ENCODE measurements around the gene MMEL1. TPM values are rescaled to one million over a fixed set of nuclear protein-coding genes. Genes with fewer than 3 reads are reported as not detected.
"Not testable (repeated sequence)": the region's sequence is repeated elsewhere in the genome, so short reads cannot be mapped to it uniquely, and the experiment has no call there.

The MMEL1 gene
- total RNA-seq, 6 experiments from 2014 or later: not detected

DNA sequence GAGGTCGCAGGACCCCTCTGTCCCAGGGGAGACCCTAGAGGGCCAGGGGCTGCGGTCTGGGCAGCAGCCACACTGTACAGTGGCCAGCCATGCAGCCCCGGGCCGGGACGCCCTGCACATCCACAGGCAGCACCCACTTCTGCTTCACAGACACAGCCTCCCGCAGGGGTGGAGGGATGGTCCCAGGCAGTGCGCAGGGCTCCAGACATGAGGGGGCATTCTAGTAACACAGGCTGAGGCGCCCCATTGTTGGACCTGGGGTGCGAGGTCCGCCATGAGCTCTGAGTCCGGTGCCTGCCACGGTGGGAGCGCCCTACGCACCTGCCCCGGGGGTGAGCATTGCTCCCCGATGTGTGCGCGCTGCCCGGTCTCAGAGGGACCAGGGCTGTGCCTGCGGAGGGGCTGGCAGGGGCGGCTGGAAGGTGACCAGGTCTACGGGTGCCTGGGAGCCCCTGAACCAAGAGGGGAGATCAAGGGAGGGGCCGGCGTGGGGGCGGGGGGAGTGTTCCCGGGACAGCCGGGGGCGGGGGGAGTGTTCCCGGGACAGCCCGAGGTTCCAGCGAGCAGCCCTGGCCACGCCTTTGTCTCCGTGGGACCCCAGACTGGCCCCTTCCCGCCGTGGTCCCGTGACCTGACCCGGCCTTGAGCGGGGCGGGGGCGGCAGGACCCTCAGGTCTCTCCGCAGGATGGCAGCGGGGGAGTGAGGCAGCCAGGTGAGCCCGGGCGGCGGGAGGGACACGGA is 4.5 kb downstream of the MMEL1 start:
- TF ChIP-seq, protein P1, sequence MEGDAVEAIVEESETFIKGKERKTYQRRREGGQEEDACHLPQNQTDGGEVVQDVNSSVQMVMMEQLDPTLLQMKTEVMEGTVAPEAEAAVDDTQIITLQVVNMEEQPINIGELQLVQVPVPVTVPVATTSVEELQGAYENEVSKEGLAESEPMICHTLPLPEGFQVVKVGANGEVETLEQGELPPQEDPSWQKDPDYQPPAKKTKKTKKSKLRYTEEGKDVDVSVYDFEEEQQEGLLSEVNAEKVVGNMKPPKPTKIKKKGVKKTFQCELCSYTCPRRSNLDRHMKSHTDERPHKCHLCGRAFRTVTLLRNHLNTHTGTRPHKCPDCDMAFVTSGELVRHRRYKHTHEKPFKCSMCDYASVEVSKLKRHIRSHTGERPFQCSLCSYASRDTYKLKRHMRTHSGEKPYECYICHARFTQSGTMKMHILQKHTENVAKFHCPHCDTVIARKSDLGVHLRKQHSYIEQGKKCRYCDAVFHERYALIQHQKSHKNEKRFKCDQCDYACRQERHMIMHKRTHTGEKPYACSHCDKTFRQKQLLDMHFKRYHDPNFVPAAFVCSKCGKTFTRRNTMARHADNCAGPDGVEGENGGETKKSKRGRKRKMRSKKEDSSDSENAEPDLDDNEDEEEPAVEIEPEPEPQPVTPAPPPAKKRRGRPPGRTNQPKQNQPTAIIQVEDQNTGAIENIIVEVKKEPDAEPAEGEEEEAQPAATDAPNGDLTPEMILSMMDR (IDR thresholded peaks at IDR 0.05): no peak
- DNase-seq: no peak
- Mint-ChIP-seq H3K4me1 (ENCODE audit: low read depth) (no peaks in the 10 kb centered on the region), H3K36me3 (ENCODE audit: low read depth) (peaks cover 10% of the 10 kb centered on the region; the same call in 1 of the 2 replicates), H3K4me3 (no peak overlapping the region), H3K27me3 (ENCODE audit: insufficient read depth) (peaks cover 23% of the 10 kb centered on the region), H3K9me3 (peaks cover 19% of the 10 kb centered on the region), H3K27ac (no peak overlapping the region)

DNA sequence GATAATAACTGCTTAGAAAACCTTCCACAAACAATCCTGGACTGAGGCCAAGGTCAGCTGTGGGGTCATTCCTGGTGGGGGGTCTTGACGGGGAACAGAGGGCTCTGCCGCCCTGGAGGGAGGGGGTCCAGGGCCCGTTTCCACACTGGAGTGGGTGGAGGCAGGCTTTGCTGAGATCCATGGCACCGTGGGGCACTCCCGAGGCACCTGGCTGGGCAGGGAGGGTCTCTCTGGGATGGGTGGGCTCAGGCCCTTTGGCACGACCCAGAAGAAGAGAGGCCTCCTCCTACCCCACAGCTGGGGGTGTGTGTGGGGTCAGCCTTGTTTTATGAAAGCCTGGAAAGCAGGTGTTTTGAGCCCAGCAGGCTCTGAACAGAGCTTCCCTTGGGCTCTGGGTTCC is 5.1 kb downstream of the MMEL1 start:
- no peaks in the 10 kb centered on the region for H3K4me1 Mint-ChIP-seq (ENCODE audit: low read depth)
- H3K27me3 Mint-ChIP-seq (ENCODE audit: insufficient read depth): peaks cover 23% of the 10 kb centered on the region
- H3K4me3 Mint-ChIP-seq: no peak overlapping the region
- TF ChIP-seq, protein P1 (IDR thresholded peaks at IDR 0.05): no peak
- H3K9me3 Mint-ChIP-seq: peaks cover 19% of the 10 kb centered on the region
- H3K27ac Mint-ChIP-seq: no peak overlapping the region
- DNase-seq: no peak
- H3K36me3 Mint-ChIP-seq (ENCODE audit: low read depth): peaks cover 10% of the 10 kb centered on the region; the same call in 1 of the 2 replicates

- H3K27ac Mint-ChIP-seq; DNase-seq; H3K4me3 Mint-ChIP-seq; H3K4me1 Mint-ChIP-seq (ENCODE audit: low read depth); H3K36me3 Mint-ChIP-seq (ENCODE audit: low read depth): not testable (repeated sequence)
- Mint-ChIP-seq H3K9me3 (peaks cover 12% of the 10 kb centered on the region), H3K27me3 (ENCODE audit: insufficient read depth) (peaks cover 22% of the 10 kb centered on the region)
These were observed 7.1 kb downstream of the MMEL1 start for GRCh38 chr1:2625748-2626147.

DNA sequence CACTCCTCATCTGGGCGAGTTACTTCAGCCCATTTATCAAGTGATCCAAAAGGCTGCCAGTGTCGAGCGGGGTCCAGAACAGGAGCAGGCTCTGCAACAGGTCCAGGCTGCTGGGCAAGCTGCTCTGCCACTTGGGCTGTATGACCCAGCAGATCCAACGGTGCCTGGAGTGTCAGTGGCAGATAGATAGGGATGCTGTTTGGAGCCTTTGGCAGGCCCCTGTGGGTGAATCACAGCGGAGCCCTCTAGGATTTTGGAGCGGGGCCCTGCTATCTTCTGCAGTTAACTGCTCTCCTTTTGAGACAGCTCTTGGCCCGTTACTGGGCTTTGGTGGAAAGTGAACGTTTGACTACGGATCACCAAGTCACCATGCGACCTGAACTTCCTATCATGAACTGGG is 7.5 kb downstream of the MMEL1 start:
- H3K27ac Mint-ChIP-seq: no peak overlapping the region
- TF ChIP-seq, protein P1 (IDR thresholded peaks at IDR 0.05): no peak
- peaks cover 4% of the 10 kb centered on the region; the same call in 1 of the 2 replicates for H3K36me3 Mint-ChIP-seq (ENCODE audit: low read depth)
- no peak for DNase-seq
- H3K4me3 Mint-ChIP-seq: no peak overlapping the region
- peaks cover 8% of the 10 kb centered on the region for H3K9me3 Mint-ChIP-seq
- peaks cover 27% of the 10 kb centered on the region for H3K27me3 Mint-ChIP-seq (ENCODE audit: insufficient read depth)
- H3K4me1 Mint-ChIP-seq (ENCODE audit: low read depth): no peaks in the 10 kb centered on the region

DNA sequence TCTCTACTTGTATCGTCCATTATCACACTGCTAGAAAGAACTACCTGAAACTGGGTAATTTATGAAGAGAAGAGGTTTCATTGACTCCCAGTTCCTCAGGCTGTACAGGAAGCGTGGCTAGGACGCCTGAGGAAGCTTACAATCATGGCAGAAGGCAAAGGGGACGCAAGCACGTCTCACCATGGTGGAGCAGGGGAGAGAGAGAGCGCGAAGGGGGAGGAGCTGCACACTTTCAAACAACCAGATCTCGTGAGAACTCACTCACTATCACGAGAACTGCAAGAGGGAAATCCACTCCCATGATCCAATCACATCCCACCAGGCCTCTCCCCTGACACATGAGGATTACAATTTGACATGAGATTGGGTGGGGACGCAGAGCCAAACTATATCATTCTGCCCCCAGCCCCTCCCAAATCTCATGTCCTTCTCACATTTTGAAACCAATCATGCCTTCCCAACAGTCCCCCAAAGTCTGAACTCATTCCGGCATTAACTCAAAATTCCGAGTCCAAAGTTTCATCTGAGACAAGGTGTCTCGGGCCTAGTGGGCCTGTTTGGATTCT is 8.0 kb downstream of the MMEL1 start:
- TF ChIP-seq, protein P1 (IDR thresholded peaks at IDR 0.05): no peak
- no peak for DNase-seq
- no peak overlapping the region for H3K27ac Mint-ChIP-seq
- peaks cover 27% of the 10 kb centered on the region for H3K27me3 Mint-ChIP-seq (ENCODE audit: insufficient read depth)
- H3K36me3 Mint-ChIP-seq (ENCODE audit: low read depth): no peaks in the 10 kb centered on the region
- peaks cover 3% of the 10 kb centered on the region for H3K9me3 Mint-ChIP-seq
- no peak overlapping the region for H3K4me3 Mint-ChIP-seq
- no peaks in the 10 kb centered on the region for H3K4me1 Mint-ChIP-seq (ENCODE audit: low read depth)

DNA sequence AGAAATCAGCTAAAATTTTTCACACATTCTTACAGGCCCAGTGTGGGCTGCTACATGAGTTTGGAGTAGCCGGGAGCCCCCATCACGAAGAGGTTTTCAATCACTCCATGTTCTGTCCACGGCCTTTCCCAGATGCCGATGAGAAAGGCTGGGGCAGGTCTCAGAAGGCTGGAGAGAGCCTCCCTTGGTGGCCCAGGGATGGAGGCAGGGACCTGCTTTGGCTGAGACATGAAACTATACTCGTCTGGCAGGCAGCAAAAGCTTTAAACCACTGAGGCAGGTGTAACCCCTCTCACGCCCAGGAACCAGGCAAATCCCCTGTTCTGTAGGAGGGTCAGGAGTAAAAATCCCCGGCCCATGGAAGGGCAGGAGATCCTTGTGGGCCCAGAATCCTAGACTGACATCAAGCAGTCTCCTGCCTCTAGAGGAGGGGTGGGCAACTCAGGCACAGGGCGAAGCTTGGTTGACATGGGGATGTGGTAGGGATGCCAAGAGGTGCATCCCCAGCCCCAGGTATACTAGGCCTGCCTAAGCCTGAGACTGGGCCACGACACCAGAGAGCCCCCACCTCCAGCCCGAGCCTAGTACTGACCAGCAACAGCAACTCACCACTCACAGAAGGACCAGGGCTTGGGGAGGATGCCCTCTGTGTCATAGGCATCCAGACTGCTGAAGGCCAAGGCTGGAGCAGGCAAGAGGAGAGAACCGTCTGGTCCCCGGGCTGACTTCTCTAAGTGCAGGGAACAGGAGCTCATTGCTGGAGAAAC is 9.1 kb downstream of the MMEL1 start:
- H3K4me1 Mint-ChIP-seq (ENCODE audit: low read depth): no peaks in the 10 kb centered on the region
- DNase-seq: no peak
- TF ChIP-seq, protein P1 (IDR thresholded peaks at IDR 0.05): no peak
- no peaks in the 10 kb centered on the region for H3K36me3 Mint-ChIP-seq (ENCODE audit: low read depth)
- H3K27ac Mint-ChIP-seq: no peak overlapping the region
- peaks cover 31% of the 10 kb centered on the region for H3K27me3 Mint-ChIP-seq (ENCODE audit: insufficient read depth)
- H3K4me3 Mint-ChIP-seq: no peak overlapping the region
- no peaks in the 10 kb centered on the region for H3K9me3 Mint-ChIP-seq

All from HFFc6 (cell line).